GM12892 (cell line): ENCODE results near the gene CACNB1.

Experiments used
- POLR2A ChIP-seq: IDR thresholded peaks from 2 replicates; pipeline ENCODE4 v1.6.1; 2011; ENCODE audit warnings: low read depth, low read length, control low read depth
- POLR2AphosphoS5 ChIP-seq: IDR thresholded peaks from 2 replicates; pipeline ENCODE4 v1.6.1; 2011; ENCODE audit warnings: low read depth, low read length, control low read depth

DNA sequence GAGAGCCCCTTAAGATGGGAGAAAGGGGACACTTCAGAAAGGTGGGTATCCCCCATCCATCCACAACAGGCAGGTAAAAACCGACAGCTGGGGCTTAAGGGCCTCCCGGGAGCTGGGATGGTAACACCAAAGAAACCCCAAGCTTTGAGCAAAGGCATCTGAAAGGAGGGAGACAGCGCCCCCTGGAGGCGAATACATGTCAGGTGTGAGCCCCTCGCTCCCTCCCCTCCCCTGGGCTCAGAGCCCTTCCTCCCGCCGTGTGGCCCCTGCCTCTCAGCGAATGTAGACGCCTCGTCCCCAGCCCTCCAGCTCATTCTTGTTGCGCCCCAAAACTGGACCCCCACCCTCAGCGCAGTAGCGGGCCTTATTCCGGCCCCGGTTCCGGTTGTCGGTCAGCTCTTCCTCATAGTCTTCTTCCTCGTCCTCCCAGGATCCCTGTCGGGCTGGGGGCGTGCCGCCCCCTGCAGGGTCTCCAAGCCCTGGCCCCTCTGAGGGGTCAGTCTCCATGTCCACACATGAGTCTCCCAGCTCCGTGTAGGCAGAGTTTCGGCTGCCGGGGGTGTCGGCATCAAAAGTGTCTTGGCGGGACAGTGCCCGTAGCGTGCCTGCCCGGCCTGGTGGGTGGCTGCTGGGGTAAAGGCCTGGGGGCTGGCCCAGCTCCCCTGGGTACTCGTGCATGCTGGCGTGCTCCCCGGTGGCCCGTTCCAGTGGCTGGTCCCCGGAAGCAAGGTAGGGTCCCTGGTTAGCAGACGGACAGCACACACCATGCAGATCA, 22.4 kb downstream of the CACNB1 start:
- TF ChIP-seq POLR2A (no peak), POLR2AphosphoS5 (no peak)
